ENCODE results near the gene B3GNT8. TPM values are rescaled to one million over a fixed set of nuclear protein-coding genes. Genes with fewer than 3 reads are reported as not detected.
"Not testable (repeated sequence)": the region's sequence is repeated elsewhere in the genome, so short reads cannot be mapped to it uniquely, and the experiment has no call there.

B3GNT8 gene, protein sequence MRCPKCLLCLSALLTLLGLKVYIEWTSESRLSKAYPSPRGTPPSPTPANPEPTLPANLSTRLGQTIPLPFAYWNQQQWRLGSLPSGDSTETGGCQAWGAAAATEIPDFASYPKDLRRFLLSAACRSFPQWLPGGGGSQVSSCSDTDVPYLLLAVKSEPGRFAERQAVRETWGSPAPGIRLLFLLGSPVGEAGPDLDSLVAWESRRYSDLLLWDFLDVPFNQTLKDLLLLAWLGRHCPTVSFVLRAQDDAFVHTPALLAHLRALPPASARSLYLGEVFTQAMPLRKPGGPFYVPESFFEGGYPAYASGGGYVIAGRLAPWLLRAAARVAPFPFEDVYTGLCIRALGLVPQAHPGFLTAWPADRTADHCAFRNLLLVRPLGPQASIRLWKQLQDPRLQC
- polyA plus RNA-seq (ENCODE audit: insufficient read length in 4 of 4) = 1 to 10 TPM; 2.9 to 6.7 (median 4.6) TPM

- DNase-seq (ENCODE audit: low read depth in 4 of 4, low spot score in 2 of 4) = peak in 2 of 4 donors; percentile 46 to 63
Measured at GRCh38 chr19:41426952-41427646, at the start of gene B3GNT8. Gene B3GNT8 (minus strand): TSS chr19:41427374. CDS start chr19:41426778, 596 bp downstream.

DNA sequence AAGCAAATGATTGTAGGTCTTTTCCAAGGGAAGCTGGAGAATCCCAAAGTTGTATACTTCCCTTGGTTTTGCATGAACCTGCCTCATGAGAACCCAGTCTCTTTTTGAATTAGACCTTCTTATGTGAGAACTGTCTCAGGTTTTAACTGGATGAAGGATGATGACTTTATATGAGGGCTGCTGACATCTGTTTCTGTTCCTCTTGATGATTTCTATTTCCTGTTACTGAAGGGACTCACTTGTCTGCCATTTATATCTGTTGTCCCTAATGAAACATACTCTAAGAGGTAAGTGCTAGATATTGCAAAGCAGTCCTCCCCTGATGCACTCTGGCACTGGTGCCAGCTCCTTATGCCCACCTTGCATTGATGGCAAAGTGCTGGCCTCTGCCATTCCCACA lies 49.4 kb upstream of the B3GNT8 start:
- DNase-seq (ENCODE audit: low read depth in 4 of 4, low spot score in 2 of 4) = no peak

DNA sequence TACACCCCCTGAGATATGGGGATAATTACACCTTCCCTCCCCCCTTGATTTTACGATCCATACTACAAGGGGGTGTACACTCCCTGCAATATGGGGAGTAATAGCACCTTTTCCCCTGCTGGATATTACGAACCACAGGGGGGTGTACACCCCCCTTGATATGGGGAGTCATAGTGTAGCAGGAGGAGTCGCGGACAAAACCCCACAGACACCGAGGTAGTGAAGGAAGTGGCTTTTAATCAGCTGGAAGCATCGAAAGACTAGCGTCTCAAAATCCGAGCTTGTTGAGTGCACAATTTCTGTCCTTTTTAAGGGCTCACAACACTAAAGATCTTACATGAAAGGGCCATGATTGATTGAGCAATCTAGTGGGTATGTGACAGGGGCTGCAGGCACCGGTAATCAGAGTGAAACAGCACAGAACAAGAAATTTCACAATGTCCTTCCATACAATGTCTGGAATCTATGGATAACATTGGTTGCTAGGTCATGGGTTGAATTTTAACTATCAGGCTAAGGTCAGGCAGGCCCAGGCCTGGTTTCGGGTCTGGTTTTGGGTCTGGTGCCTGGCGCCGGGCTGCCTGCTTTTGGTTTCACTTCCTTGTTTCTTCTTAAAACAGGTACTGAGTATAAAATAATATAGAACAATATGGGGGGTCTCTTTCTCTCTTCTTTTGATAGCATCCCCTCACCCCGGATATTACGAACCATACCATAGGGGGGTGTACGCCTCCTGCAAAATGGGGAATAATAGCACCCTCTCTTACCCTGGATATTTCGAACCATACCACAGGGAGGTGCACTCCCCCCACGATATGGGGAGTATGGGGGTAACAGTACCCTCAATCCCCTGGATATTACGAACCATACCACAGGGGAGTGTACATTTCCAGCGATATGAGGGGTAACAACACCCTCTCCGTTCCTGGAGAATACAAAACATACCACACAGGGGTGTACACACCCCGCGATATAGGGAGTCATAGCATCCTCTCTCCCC lies 36.4 kb upstream of the B3GNT8 start:
- not testable (repeated sequence) for DNase-seq (ENCODE audit: low read depth in 4 of 4, low spot score in 2 of 4)

DNA sequence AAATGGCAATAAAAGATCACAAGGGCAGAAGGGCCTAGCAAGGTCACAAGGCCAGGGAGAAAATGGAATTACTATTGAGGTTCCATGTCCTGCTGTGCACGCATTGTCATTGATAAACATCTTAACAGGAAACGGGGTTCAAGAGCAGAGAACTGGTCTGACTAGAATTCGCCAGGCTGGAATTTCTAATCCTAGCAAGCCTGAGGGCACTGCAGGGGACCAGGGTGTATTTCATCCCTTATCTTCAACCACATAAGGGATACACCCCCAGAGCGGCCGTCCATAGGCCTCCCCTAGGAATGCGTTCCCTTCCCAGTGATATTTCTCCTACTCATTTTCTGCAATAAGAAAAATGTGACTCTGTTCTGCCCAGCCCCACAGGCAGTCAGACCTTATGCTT lies 35.3 kb upstream of the B3GNT8 start:
- no peak for DNase-seq (ENCODE audit: low read depth in 4 of 4, low spot score in 2 of 4)

DNA sequence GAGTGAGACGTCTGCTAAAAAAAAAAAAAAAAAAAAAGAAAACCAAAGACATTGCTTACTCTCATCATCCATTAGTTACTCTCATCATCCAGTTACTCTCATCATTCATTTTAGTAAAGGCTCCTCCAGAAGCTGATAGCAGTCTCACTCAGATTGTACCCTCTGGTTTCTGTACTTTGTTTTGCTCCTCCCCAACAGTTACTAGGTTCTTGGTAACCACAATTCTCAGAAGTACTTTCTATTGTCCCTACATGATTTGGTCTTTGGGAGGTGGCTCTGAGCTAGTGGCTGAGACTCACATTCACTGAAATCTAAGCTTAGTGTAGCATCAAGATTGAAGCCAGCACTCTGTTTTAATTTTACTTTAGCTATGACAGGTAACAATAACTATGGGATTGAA lies 30.1 kb upstream of the B3GNT8 start:
- DNase-seq (ENCODE audit: low read depth in 4 of 4, low spot score in 2 of 4) = no peak

DNA sequence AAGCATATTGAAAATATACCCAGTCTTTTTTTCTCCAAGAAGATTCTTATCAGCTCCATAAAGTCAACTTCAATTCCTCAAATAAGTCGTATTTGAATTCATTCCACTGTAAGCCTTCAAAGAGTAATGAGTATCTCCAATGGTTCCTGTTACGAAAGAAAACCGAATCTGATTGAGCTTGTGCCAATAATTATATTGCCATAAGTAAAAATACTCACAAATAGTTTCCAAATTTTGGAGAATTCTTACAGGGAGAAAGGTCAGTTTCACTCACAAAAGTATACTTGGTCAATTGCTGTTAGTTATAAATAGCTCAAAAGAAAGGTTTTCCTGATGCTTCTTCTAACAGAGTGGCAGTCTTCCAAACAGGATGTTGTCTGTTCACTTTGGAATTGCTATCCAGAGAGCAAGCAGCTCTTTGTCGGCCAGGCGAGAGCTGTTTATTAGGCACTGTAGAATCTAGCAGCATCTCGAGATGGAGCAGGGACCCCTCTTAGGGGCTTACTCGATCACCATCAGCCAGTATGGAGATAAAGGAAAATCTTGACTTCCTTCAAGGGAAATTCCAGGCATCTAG lies 29.3 kb upstream of the B3GNT8 start:
- peak in 1 of 4 donors; percentile 17 for DNase-seq (ENCODE audit: low read depth in 4 of 4, low spot score in 2 of 4)

GRCh38 chr19:41455936-41456335 lies 28.8 kb upstream of the B3GNT8 start:
- DNase-seq (ENCODE audit: low read depth in 4 of 4, low spot score in 2 of 4) = no peak

DNA sequence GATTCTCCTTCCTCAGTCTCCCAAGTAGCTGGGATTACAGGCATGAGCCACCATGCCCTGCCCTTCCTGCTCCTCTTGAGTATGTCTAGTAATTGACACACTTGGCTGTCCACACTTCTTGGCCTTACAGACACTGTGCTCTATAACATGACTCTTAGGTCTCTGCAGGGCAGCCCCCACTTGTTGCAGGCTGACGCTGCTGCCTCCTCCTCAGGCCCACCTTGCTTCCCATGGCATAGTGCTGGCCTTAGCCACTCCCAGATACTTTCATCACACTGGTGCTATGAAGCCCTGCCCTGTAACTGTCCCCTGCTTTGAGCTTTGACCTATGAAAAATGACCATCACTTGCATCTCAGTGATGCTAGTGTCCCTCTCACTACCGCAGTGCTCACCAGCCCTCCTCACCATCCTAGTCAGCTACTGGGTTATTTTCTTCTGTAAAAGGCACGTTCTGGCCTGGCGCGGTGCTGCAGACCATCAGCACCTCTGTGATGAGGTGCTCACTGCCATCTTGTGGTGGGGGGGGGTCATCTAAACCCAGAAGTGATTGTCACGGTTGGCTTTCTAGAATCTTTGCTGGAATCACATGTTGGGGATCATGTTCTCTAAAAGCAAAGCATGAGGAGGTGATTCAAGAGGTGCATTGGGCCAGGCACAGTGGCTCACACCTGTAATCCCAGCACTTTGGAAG lies 25.6 kb upstream of the B3GNT8 start:
- DNase-seq (ENCODE audit: low read depth in 4 of 4, low spot score in 2 of 4) = no peak

- DNase-seq (ENCODE audit: low read depth in 4 of 4, low spot score in 2 of 4) = no peak
Measured at GRCh38 chr19:41449865-41450178, 22.6 kb upstream of the B3GNT8 start.

DNA sequence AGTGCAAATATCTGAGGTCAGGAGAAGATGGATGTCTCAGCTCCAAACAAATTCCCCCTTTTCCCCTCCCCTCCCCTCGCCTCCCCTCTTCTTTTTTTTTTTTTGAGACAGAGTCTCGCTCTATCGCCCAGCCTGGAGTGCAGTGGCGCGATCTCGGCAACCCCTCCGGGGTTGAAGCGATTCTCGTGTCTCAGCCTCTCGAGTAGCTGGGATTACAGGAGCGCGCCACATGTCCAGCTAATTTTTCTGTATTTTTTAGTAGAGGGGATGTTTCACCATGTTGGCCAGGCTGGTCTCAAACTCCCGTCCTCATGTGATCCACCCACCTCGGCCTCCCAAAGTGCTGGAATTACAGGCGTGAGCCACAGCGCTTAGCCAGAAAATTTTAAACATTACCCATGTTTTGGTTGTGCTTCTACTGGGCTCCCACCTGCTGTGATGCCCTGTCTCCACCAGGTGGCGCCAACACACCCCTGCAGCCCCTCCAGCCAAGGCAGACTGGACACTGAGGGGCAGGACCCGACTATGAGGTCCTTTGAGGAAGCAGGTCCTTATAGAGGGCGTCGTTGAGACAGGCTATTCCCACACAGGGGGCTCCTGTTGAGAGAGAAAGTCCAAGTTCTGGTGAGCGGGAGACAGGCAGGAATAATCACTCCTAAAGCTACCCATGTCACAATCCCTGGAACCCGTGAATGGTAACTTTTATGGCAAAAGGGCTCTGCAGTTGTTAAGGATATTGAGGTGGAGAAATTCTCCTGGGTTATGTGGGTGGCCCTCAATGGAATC lies 22.1 kb upstream of the B3GNT8 start:
- peak in 2 of 4 donors; percentile 42 to 57 for DNase-seq (ENCODE audit: low read depth in 4 of 4, low spot score in 2 of 4)

DNA sequence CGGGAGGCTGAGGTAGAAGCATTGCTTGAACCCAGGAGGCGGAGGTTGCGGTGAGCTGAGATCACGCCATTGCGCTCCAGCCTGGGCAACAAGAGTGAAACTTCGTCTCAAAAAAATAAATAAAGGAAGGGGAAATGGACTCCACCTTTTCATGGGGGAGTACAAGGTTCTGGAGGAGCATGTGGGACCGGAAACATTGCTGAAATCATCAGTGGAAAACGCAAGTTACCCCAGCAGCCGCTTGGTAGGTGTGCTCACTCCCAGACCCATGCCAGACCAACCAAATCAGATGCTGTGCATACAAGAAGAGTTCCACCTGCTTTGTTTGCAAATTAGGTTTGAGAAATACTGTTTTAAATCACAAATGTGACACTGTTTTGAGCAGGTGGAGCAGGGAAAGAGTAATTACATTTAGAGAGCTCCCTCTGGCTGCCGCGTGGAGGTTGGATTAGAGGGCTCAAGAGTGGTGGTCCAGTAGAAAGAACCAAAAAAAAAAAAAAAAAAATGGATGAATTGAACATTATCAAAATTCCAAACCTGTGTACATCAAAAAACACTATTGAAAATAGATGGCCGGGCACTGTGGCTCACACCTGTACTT lies 20.7 kb upstream of the B3GNT8 start:
- DNase-seq (ENCODE audit: low read depth in 4 of 4, low spot score in 2 of 4) = no peak

GRCh38 chr19:41445575-41445974 lies 18.4 kb upstream of the B3GNT8 start:
- DNase-seq (ENCODE audit: low read depth in 4 of 4, low spot score in 2 of 4) = no peak

GRCh38 chr19:41443813-41444455 lies 16.8 kb upstream of the B3GNT8 start:
- DNase-seq (ENCODE audit: low read depth in 4 of 4, low spot score in 2 of 4) = no peak

GRCh38 chr19:41442473-41443355 lies 15.5 kb upstream of the B3GNT8 start, which contains the start of gene ERICH4:
Gene ERICH4 (plus strand): TSS chr19:41443156. CDS start chr19:41443170, 14 bp downstream.
- DNase-seq (ENCODE audit: low read depth in 4 of 4, low spot score in 2 of 4) = no peak

GRCh38 chr19:41441321-41441945 lies 14.3 kb upstream of the B3GNT8 start:
- DNase-seq (ENCODE audit: low read depth in 4 of 4, low spot score in 2 of 4) = no peak

DNA sequence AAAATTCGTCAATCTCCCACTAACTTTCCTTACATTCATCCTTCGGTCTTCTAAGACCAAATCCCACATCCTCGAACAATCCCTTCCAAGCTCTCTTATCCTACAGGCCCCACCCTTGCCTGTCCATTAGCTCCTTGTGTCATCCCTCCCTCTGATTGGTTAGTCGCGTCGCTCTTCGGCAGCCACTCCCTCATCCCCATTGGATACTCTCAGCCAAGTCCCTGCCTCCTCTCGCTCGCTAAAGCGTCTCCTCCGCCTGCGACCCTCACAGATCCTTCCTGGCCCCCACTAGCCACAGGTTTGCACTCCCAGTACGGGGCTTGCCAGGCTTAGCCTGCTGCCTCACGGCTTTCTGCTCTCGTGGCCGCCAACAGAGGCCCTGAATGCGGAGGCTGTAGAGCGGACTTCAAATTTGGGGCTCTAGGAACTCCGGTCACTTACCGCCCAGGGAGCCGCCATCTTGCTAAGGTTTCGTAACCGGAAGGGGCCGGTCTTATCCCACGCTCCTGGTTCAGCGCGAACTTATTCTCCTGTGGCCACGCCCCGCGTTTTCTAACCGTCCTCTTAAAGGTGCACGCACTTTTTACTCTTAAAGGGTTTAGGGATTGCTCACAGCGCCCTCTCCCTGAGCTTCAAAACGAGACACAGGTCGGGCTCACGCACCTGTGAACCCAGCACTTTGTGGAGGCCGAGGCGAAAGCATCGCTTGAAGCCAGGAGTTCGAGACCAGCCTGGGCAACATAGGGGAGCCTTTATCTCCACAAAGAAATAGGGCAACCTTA lies 12.5 kb upstream of the B3GNT8 start, which contains the start of gene DMAC2:
DMAC2 (minus strand) TSS at position 472 of the 782 bp plus-strand sequence; CDS start at position 459, 13 bp downstream.
- peak; percentile 95 to 98 (median 96) for DNase-seq (ENCODE audit: low read depth in 4 of 4, low spot score in 2 of 4)

All from left renal cortex interstitium (tissue), 4 donors.